Mesendoderm (in vitro differentiated cells): Measurements from ENCODE around the gene GPHN.

Source experiments
- DNase-seq: peaks from one replicate; pipeline ENCODE4 v3.0.0; 2013
- H2AK5ac ChIP-seq: 2 replicates; pipeline ENCODE4 v1.6.1; 2013; ENCODE audit warnings: low read length, inconsistent platforms
- H2BK120ac ChIP-seq: 2 replicates; pipeline ENCODE4 v1.6.1; 2013; ENCODE audit warnings: low read depth, mild to moderate bottlenecking, low read length, moderate library complexity, mixed read lengths
- H2BK15ac ChIP-seq: replicated peaks from 2 replicates; pipeline ENCODE4 v1.6.1; 2013; ENCODE audit warnings: low read depth, mild to moderate bottlenecking, moderate library complexity
- H2BK5ac ChIP-seq: 2 replicates; pipeline ENCODE4 v1.6.1; 2013; ENCODE audit warnings: low read length, inconsistent platforms
- H3K18ac ChIP-seq: 2 replicates; pipeline ENCODE4 v1.6.1; 2013; ENCODE audit warnings: mild to moderate bottlenecking, low read length, mixed read lengths
- H3K23ac ChIP-seq: one replicate; pipeline ENCODE4 v1.6.1; 2013; ENCODE audit warnings: low read length
- H3K27ac ChIP-seq: 2 replicates; pipeline ENCODE4 v1.5.1; 2013; ENCODE audit warnings: low read depth, mild to moderate bottlenecking, inconsistent platforms, low read length, moderate library complexity
- H3K27me3 ChIP-seq: 2 replicates; pipeline ENCODE4 v1.6.1; 2013; ENCODE audit warnings: low read length, control low read depth, mild to moderate bottlenecking, inconsistent platforms; ENCODE audit not compliant: insufficient read depth, poor library complexity
- H3K36me3 ChIP-seq: 2 replicates; pipeline ENCODE4 v1.6.1; 2013; ENCODE audit warnings: low read length, inconsistent platforms; ENCODE audit not compliant: control insufficient read depth, insufficient read depth
- H3K4ac ChIP-seq: one replicate; pipeline ENCODE4 v1.6.1; 2013; ENCODE audit warnings: low read depth, mild to moderate bottlenecking, low read length, moderate library complexity
- H3K4me1 ChIP-seq: 2 replicates; pipeline ENCODE4 v1.6.1; 2013; ENCODE audit warnings: low read depth, low read length, inconsistent platforms; ENCODE audit not compliant: control insufficient read depth
- H3K4me2 ChIP-seq: 2 replicates; pipeline ENCODE4 v1.6.1; 2013; ENCODE audit warnings: low read length
- H3K4me3 ChIP-seq: 2 replicates; pipeline ENCODE4 v1.5.1; 2013; ENCODE audit warnings: mild to moderate bottlenecking, low read length
- H3K56ac ChIP-seq: one replicate; pipeline ENCODE4 v1.6.1; 2013; ENCODE audit warnings: low read length
- H3K79me1 ChIP-seq: 2 replicates; pipeline ENCODE4 v1.6.1; 2013; ENCODE audit warnings: low read length, inconsistent platforms
- H3K79me2 ChIP-seq: 2 replicates; pipeline ENCODE4 v1.6.1; 2013; ENCODE audit warnings: mild to moderate bottlenecking, low read length; ENCODE audit not compliant: control insufficient read depth, insufficient read depth
- H3K9ac ChIP-seq: 2 replicates; pipeline ENCODE4 v1.6.1; 2013; ENCODE audit warnings: low read length, inconsistent platforms
- H4K5ac ChIP-seq: one replicate; pipeline ENCODE4 v1.6.1; 2013; ENCODE audit warnings: low read length
- H4K8ac ChIP-seq: one replicate; pipeline ENCODE4 v1.6.1; 2013; ENCODE audit warnings: low read depth, mild to moderate bottlenecking, control low read depth, low read length, moderate library complexity
- WGBS: extraction: QIAGEN DNeasy Blood & Tissue Kit; methylation state at CpG from one replicate; pipeline ENCODE4 v1.1.7; 2013; ENCODE audit warnings: low lambda C conversion rate, missing lambda C conversion rate; ENCODE audit not compliant: insufficient coverage; ENCODE audit errors: extremely low coverage; 5-methylcytosine and 5-hydroxymethylcytosine counted together

Gene GPHN

DNA sequence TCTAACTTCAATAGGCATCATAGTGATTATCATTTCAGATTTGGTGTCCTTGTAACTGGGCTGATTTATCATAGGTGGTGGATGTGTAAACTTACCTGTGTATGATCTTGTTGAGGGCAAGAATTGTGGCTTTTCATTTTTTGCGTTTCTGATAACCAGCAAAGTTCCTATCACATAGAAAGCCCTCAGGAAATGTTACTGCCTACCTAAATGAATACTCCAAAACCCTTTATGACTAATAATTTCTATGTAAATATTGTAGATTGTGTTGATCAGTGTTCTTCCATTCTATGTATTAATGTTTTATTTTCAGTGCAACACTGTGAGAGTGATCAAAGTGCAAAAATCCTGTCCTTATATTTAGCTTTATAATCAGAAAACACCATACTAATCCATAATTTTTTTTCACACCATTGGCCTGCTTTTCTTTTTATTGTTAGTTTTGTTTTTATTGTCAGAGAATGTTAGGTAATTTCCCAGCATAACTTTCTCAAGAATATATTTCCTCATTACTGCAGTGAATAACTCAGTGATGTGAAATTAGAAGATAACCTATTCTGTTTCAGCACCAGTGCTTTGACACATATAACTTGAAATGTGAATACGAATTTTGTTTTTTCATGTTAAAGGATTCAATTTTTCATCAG lies 94.1 kb downstream of the GPHN start:
- no peak overlapping the region for H3K23ac ChIP-seq
- H3K27ac ChIP-seq, result no peak overlapping the region
- no peaks in the 10 kb centered on the region for H3K4me1 ChIP-seq
- no peak overlapping the region for H2AK5ac ChIP-seq
- H3K27me3 ChIP-seq, result no peaks in the 10 kb centered on the region
- no peak overlapping the region for H3K18ac ChIP-seq
- no peaks in the 10 kb centered on the region for H3K36me3 ChIP-seq
- H3K4me3 ChIP-seq, result no peak overlapping the region
- no peak overlapping the region for H4K8ac ChIP-seq
- H3K79me2 ChIP-seq, result no peaks in the 10 kb centered on the region
- no peak overlapping the region for H3K56ac ChIP-seq
- WGBS, result no CpG with 5 or more reads among the region's 2 CpGs
- H2BK15ac ChIP-seq, result no peak overlapping the region
- H3K4me2 ChIP-seq, result no peak overlapping the region
- H2BK120ac ChIP-seq, result no peak overlapping the region
- no peak overlapping the region for H4K5ac ChIP-seq
- no peak for DNase-seq
- H3K4ac ChIP-seq, result no peak overlapping the region
- no peak overlapping the region for H3K9ac ChIP-seq
- H2BK5ac ChIP-seq, result no peak overlapping the region
- H3K79me1 ChIP-seq, result no peaks in the 10 kb centered on the region

DNA sequence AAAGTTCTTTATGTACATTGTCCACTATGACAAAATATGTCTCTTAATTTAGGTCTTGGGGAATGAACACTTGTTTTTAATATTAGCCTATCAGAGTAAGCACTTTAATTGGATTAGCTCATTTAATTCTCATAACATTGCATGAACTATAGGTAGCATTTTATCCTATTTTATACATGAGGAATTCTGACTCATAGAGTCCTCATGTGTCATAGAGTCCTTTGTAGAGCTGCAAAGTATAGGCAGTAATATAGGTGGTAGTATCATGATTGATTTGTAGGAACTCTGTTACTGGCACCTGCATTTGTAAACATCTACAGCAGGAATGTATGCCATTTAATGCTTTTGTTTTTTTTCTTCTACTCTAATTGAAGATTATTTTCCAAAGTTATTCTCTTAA lies 96.0 kb downstream of the GPHN start:
- DNase-seq, result no peak
- Histone ChIP-seq H3K4ac (no peak overlapping the region), H3K4me1 (no peaks in the 10 kb centered on the region), H3K23ac (no peak overlapping the region), H2AK5ac (no peak overlapping the region), H3K79me2 (no peaks in the 10 kb centered on the region), H4K5ac (no peak overlapping the region), H3K56ac (no peak overlapping the region), H2BK5ac (no peak overlapping the region), H3K4me3 (no peak overlapping the region), H3K36me3 (no peaks in the 10 kb centered on the region), H3K4me2 (no peak overlapping the region), H3K27me3 (no peaks in the 10 kb centered on the region), H3K18ac (no peak overlapping the region), H3K79me1 (no peaks in the 10 kb centered on the region), H2BK120ac (no peak overlapping the region), H3K27ac (no peak overlapping the region), H3K9ac (no peak overlapping the region), H4K8ac (no peak overlapping the region), H2BK15ac (no peak overlapping the region)

DNA sequence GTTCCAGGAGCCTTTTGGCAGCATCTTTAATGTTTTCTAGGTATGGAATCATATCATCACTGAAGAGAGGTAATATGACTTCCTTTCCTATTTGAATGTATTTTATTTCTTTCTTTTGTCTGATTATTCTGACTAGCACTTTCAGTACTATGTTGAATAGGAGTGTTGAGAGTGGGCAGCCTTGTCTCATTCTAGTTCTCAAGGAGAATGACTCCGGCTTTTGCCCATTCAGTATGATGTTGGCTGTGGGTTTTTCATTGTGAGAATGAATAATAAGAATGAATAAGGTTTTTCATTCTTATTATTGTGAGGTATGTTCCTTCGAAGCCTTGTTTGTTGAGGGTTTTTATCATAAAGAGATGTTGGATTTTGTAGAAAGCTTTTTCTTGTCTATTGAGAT lies 98.9 kb downstream of the GPHN start:
- WGBS, result no CpG with 5 or more reads among the region's 2 CpGs
- Histone ChIP-seq H3K79me2 (no peaks in the 10 kb centered on the region), H3K4me2 (no peak overlapping the region), H4K5ac (no peak overlapping the region), H3K18ac (no peak overlapping the region), H3K79me1 (no peaks in the 10 kb centered on the region), H3K27me3 (no peaks in the 10 kb centered on the region), H3K4ac (no peak overlapping the region), H2BK120ac (no peak overlapping the region), H2AK5ac (no peak overlapping the region), H4K8ac (no peak overlapping the region), H3K23ac (no peak overlapping the region), H3K4me3 (no peak overlapping the region), H2BK15ac (no peak overlapping the region), H3K36me3 (no peaks in the 10 kb centered on the region), H3K4me1 (no peaks in the 10 kb centered on the region), H3K27ac (no peak overlapping the region), H3K56ac (no peak overlapping the region), H2BK5ac (no peak overlapping the region), H3K9ac (no peak overlapping the region)
- no peak for DNase-seq

DNA sequence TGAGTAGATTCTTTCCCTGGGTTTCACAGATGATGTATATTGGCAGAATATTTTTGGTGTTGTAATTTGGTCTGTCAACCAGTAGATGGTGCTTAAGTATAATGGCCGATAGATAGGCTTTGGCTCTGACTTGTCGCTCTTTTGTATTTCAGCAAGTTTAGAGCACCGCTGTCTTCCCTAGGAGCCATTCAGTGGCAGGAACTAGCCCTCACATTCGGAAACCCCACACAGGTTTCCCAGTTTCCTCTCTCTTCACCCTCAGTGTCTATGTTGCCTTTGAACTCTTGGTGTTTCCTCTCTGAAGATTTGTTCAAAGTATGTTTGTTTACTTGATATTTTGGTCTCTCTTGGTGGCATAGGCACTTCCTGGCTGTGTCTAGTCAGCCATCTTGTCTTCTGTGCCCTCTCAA lies 102.2 kb downstream of the GPHN start:
- Histone ChIP-seq H3K79me2 (no peaks in the 10 kb centered on the region), H3K23ac (no peak overlapping the region), H2BK120ac (no peak overlapping the region), H3K4me3 (no peak overlapping the region), H3K36me3 (no peaks in the 10 kb centered on the region), H3K4me2 (no peak overlapping the region), H2BK5ac (no peak overlapping the region), H3K4ac (no peak overlapping the region), H2AK5ac (no peak overlapping the region), H3K27ac (no peak overlapping the region), H3K79me1 (no peaks in the 10 kb centered on the region), H3K4me1 (no peaks in the 10 kb centered on the region), H3K9ac (no peak overlapping the region), H4K8ac (no peak overlapping the region), H3K56ac (no peak overlapping the region), H2BK15ac (no peak overlapping the region), H3K27me3 (no peaks in the 10 kb centered on the region), H4K5ac (no peak overlapping the region), H3K18ac (no peak overlapping the region)
- DNase-seq, result peak; percentile 75
- WGBS, result no CpG with 5 or more reads among the region's 4 CpGs

DNA sequence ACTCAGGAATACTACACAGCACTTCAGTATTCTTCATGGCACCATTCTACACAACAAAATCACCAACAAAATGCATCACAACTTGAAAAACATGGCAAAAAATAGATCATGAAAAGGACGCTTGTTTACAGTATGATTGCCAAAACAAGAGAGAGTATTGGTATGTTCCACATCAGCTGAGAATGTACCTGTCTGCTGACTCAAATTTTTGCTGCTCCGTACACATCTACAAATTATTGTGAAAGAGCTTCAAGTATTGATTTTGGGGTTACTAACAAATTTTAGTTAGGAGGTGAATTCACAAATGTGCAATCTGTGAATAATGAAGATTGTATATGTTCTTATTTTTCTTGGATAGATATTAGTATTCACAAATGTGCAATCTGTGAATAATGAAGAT lies 105.4 kb downstream of the GPHN start:
- H3K4me3 ChIP-seq, result no peak overlapping the region
- no peak overlapping the region for H3K56ac ChIP-seq
- H3K4ac ChIP-seq, result no peak overlapping the region
- H3K4me2 ChIP-seq, result no peak overlapping the region
- no peaks in the 10 kb centered on the region for H3K36me3 ChIP-seq
- H3K18ac ChIP-seq, result no peak overlapping the region
- H3K79me2 ChIP-seq, result peaks cover 2% of the 10 kb centered on the region
- H2BK5ac ChIP-seq, result no peak overlapping the region
- no peak for DNase-seq
- no peaks in the 10 kb centered on the region for H3K4me1 ChIP-seq
- WGBS, result no CpG with 5 or more reads among the region's 2 CpGs
- no peak overlapping the region for H3K27ac ChIP-seq
- H2BK120ac ChIP-seq, result no peak overlapping the region
- no peak overlapping the region for H2AK5ac ChIP-seq
- peaks cover 1% of the 10 kb centered on the region for H3K79me1 ChIP-seq
- no peak overlapping the region for H3K23ac ChIP-seq
- no peak overlapping the region for H4K5ac ChIP-seq
- H3K9ac ChIP-seq, result no peak overlapping the region
- no peak overlapping the region for H4K8ac ChIP-seq
- no peaks in the 10 kb centered on the region for H3K27me3 ChIP-seq
- no peak overlapping the region for H2BK15ac ChIP-seq

DNA sequence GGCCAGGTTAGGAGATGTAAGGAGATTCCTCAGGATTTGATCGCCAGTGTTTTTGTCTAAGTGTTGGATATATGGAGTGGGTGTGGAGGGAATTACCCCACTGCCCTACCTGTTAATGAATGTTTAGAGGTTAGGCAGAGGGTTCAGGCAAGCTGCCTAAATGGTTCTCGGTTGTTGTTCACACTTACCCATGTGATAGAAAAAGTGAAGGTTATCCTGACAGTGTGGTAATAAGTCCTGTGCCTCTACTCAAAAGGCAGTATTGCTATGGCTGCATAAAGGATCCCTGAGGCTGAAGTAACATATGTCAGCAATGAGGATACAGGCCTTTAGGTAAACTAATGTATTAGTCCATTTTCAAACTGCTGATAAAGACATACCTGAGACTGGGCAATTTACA lies 112.0 kb downstream of the GPHN start:
- Histone ChIP-seq H3K27ac (no peak overlapping the region), H3K36me3 (no peaks in the 10 kb centered on the region), H3K56ac (no peak overlapping the region), H2BK5ac (no peak overlapping the region), H3K9ac (no peak overlapping the region), H3K4ac (no peak overlapping the region), H3K4me2 (no peak overlapping the region), H3K4me3 (no peak overlapping the region), H3K18ac (no peak overlapping the region), H2BK15ac (no peak overlapping the region), H2AK5ac (no peak overlapping the region), H3K79me1 (peaks cover 4% of the 10 kb centered on the region), H4K5ac (no peak overlapping the region), H4K8ac (no peak overlapping the region), H2BK120ac (no peak overlapping the region), H3K27me3 (no peaks in the 10 kb centered on the region), H3K4me1 (no peaks in the 10 kb centered on the region), H3K79me2 (peaks cover 4% of the 10 kb centered on the region), H3K23ac (no peak overlapping the region)
- no CpG with 5 or more reads among the region's 2 CpGs for WGBS
- no peak for DNase-seq
